ENCODE measurements around the gene PTN.

Gene PTN

DNA sequence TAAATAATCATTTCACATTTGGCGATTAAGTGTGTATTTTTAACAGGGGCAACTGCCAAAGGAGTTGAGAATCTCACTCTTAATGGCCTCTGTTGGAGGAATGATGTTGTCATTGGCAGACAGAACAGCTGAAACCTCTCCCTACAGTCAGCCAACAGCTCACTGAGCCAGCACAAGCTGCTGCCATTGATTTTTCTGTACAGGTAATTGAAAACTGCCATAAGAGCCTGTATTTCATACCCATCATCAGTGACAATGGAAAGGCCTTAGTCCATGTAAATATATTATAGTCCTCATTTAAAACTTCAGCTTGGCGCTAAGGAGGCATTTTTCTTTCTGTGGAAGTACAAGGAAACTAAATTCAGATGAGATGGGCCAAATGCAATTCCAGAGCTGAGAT, 28.1 kb upstream of the PTN start:
- DNase-seq (ENCODE audit: low read depth in 1 of 2, low spot score in 1 of 2), result no peak
- TF ChIP-seq GABPA (IDR thresholded peaks at IDR 0.05; ENCODE audit: low read depth) (no peak), POLR2AphosphoS5 (IDR thresholded peaks at IDR 0.05; ENCODE audit: low read depth) (no peak), SPI1 (IDR thresholded peaks at IDR 0.05; ENCODE audit: borderline replicate concordance, low read depth) (no peak), REST (IDR thresholded peaks at IDR 0.05; ENCODE audit: insufficient replicate concordance, low read depth) (no peak)
- TF ChIP-seq, protein P1, sequence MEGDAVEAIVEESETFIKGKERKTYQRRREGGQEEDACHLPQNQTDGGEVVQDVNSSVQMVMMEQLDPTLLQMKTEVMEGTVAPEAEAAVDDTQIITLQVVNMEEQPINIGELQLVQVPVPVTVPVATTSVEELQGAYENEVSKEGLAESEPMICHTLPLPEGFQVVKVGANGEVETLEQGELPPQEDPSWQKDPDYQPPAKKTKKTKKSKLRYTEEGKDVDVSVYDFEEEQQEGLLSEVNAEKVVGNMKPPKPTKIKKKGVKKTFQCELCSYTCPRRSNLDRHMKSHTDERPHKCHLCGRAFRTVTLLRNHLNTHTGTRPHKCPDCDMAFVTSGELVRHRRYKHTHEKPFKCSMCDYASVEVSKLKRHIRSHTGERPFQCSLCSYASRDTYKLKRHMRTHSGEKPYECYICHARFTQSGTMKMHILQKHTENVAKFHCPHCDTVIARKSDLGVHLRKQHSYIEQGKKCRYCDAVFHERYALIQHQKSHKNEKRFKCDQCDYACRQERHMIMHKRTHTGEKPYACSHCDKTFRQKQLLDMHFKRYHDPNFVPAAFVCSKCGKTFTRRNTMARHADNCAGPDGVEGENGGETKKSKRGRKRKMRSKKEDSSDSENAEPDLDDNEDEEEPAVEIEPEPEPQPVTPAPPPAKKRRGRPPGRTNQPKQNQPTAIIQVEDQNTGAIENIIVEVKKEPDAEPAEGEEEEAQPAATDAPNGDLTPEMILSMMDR (IDR thresholded peaks at IDR 0.05; ENCODE audit: insufficient read depth, low read length), result no peak
- H3K4me3 ChIP-seq (replicated peaks; ENCODE audit: insufficient read depth, low read length), result no peak overlapping the region
- no peak overlapping the region for H3K27ac ChIP-seq (replicated peaks)
- H3K27me3 ChIP-seq (ENCODE audit: insufficient read depth, poor library complexity, severe bottlenecking), result no peaks in the 10 kb centered on the region

DNA sequence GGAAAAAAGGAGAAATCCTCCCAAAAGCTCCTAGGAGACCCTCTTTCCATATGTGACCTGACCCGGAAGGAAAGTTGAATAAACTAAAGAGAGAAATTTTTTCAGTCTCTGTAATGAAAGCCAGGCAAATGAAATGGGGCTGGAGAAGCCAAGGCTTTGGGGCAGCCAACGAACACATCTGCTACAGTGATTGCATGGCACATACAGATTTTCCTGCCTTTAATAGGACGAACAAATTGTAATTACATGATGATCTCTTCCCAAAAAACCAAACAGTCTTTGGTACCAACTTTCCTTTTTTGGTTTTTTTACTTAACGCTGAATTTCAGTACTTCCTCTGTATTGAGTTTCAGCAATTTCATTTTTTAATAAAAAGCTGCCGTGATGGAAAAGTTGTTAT, 23.5 kb upstream of the PTN start:
- no peaks in the 10 kb centered on the region for H3K27me3 ChIP-seq (ENCODE audit: insufficient read depth, poor library complexity, severe bottlenecking)
- DNase-seq (ENCODE audit: low read depth in 1 of 2, low spot score in 1 of 2), result no peak
- H3K4me3 ChIP-seq (replicated peaks; ENCODE audit: insufficient read depth, low read length), result no peak overlapping the region
- no peak overlapping the region for H3K27ac ChIP-seq (replicated peaks)
- TF ChIP-seq REST (IDR thresholded peaks at IDR 0.05; ENCODE audit: insufficient replicate concordance, low read depth), result no peak
- TF ChIP-seq GABPA (IDR thresholded peaks at IDR 0.05; ENCODE audit: low read depth), result no peak

DNA sequence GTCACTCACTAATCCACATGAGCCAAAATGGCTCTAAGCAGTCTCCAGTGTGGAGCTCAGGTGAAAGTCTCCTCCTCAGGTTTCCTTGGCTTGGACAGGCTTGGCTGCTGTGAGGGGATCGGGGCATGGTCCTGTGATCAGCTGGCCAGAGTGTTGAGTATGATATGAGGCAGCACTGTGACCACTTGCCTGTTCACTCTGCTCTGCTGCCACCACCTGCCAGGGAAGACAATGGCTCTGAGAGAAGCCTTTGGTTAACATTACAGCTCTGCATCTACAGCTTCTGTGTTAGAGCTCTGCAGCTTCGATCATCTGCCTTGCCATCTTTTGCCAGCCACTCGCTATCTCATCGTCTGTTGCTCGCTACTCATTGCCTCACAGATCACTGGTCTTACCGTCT, 20.1 kb upstream of the PTN start:
- no peak for DNase-seq (ENCODE audit: low read depth in 1 of 2, low spot score in 1 of 2)
- no peak overlapping the region for H3K4me3 ChIP-seq (replicated peaks; ENCODE audit: insufficient read depth, low read length)
- H3K27ac ChIP-seq (replicated peaks), result no peak overlapping the region
- H3K27me3 ChIP-seq (ENCODE audit: insufficient read depth, poor library complexity, severe bottlenecking), result no peaks in the 10 kb centered on the region
- TF ChIP-seq, protein P1 (IDR thresholded peaks at IDR 0.05; ENCODE audit: insufficient read depth, low read length), result no peak
- TF ChIP-seq REST (IDR thresholded peaks at IDR 0.05; ENCODE audit: insufficient replicate concordance, low read depth) (no peak), POLR2AphosphoS5 (IDR thresholded peaks at IDR 0.05; ENCODE audit: low read depth) (no peak), SPI1 (IDR thresholded peaks at IDR 0.05; ENCODE audit: borderline replicate concordance, low read depth) (no peak), GABPA (IDR thresholded peaks at IDR 0.05; ENCODE audit: low read depth) (no peak)

All from HL-60 (cell line).